HCT116 (cell line): ENCODE results near the gene TCP11L2. TPM values are rescaled to one million over a fixed set of nuclear protein-coding genes. Genes with fewer than 3 reads are reported as not detected.

ENCODE experiments used
- ATAC-seq: fragments of 200-7000 bp; cut with Tn5 transposase; 2 replicates; pipeline ENCODE4 v1.9.1; 2020; ENCODE audit warnings: mild to moderate bottlenecking, moderate library complexity
- BruUV-seq: library from RNA; stranded (reverse); fragments of 400-500 nt; replicated peaks from 2 replicates; lab custom pipeline; 2021; lab: Mats Ljungman, UMichigan
- CTCF ChIA-PET: fragments of 300-600 bp; sonication (Branson Sonifier 250); formaldehyde crosslinking; loops from one replicate; lab custom pipeline; 2021; ENCODE audit warnings: antibody characterized with exemption; lab: Charles Lee
- POLR2A ChIA-PET: fragments of 300-600, 350-600 bp; sonication (Branson Sonifier 250); formaldehyde crosslinking; loops from one replicate; lab custom pipeline; 2021; ENCODE audit warnings: antibody characterized with exemption; lab: Charles Lee
- RAD21 ChIA-PET, 2 experiments: fragments of 300-600 bp; sonication (Branson Sonifier 250); formaldehyde crosslinking; loops; one replicate each; lab custom pipeline; 2023; ENCODE audit warnings: low total read pairs in 2 of 2; ENCODE audit not compliant: uncharacterized antibody in 2 of 2, unreplicated experiment in 2 of 2, low non-redundant PET in 1 of 2; lab: Charles Lee
- DNase-seq: peaks from one replicate; pipeline ENCODE4 v3.0.0-alpha.2; 2010; ENCODE audit warnings: low read depth, low spot score
- H2AFZ ChIP-seq: fragments of 200-600 bp; shearing (Covaris generic), sonication (generic); 2 replicates; pipeline ENCODE4 v1.6.1; 2017; ENCODE audit warnings: low read depth, mixed run types, mixed read lengths, antibody characterized with exemption, low read length; ENCODE audit not compliant: poor library complexity, severe bottlenecking
- H3K27ac ChIP-seq: 2 replicates; pipeline ENCODE4 v1.5.1; 2012; ENCODE audit warnings: low read depth, low read length
- H3K27me3 ChIP-seq: fragments of 200-600 bp; sonication (generic); 2 replicates; pipeline ENCODE4 v1.6.1; 2016; ENCODE audit warnings: mixed run types, low read length, mixed read lengths; ENCODE audit not compliant: insufficient read depth
- H3K36me3 ChIP-seq, 2 experiments: fragments of 200-500 bp in 1 of 2; fragments of 200-600 bp in 1 of 2; sonication (Bioruptor generic) in 1 of 2; sonication (generic) in 1 of 2; 2 replicates each; pipeline versions ENCODE4 v1.5.1 to v1.6.1; 2014 to 2016; ENCODE audit warnings: low read length in 2 of 2, inconsistent platforms in 1 of 2, mixed read lengths in 1 of 2, mixed run types in 1 of 2; ENCODE audit not compliant: insufficient read depth in 2 of 2, control insufficient read depth in 1 of 2
- H3K4me1 ChIP-seq, 2 experiments: fragments of 200-600 bp in 1 of 2; sonication (generic) in 1 of 2; 2 replicates each; pipeline versions ENCODE4 v1.5.1 to v1.6.1; 2012 to 2017; ENCODE audit warnings: low read length in 2 of 2, inconsistent platforms in 1 of 2, mild to moderate bottlenecking in 1 of 2, mixed read lengths in 1 of 2, mixed run types in 1 of 2, moderate library complexity in 1 of 2; ENCODE audit not compliant: insufficient read depth in 2 of 2, control insufficient read depth in 1 of 2
- H3K4me2 ChIP-seq: fragments of 200-600 bp; sonication (generic); 2 replicates; pipeline ENCODE4 v1.6.1; 2017; ENCODE audit warnings: mixed run types, low read length, mixed read lengths
- H3K4me3 ChIP-seq, 2 experiments: fragments of 200-600 bp in 1 of 2; sonication (generic) in 1 of 2; replicated peaks in 1 of 2; 2 replicates each; pipeline ENCODE4 v1.5.1; 2011 to 2016; ENCODE audit warnings: low read length in 2 of 2, control low read depth in 1 of 2, low read depth in 1 of 2, mild to moderate bottlenecking in 1 of 2, mixed read lengths in 1 of 2, mixed run types in 1 of 2
- H3K79me2 ChIP-seq: fragments of 200-600 bp; sonication (generic); 2 replicates; pipeline ENCODE4 v1.6.1; 2017; ENCODE audit warnings: mild to moderate bottlenecking, mixed run types, low read length, moderate library complexity, mixed read lengths; ENCODE audit not compliant: insufficient read depth
- H3K9ac ChIP-seq: fragments of 200-600 bp; sonication (generic); 2 replicates; pipeline ENCODE4 v1.6.1; 2016; ENCODE audit warnings: low read length, mixed read lengths
- H3K9me2 ChIP-seq: fragments of 200-600 bp; sonication (generic), shearing (Covaris generic); 2 replicates; pipeline ENCODE4 v1.6.1; 2017; ENCODE audit warnings: mixed run types, mild to moderate bottlenecking, moderate library complexity; ENCODE audit not compliant: insufficient read depth
- H3K9me3 ChIP-seq, 2 experiments: fragments of 200-500 bp in 1 of 2; fragments of 200-600 bp in 1 of 2; sonication (Bioruptor generic) in 1 of 2; sonication (generic) in 1 of 2; 2 replicates each; pipeline ENCODE4 v1.6.1; 2014 to 2017; ENCODE audit warnings: low read length in 2 of 2, mixed read lengths in 2 of 2, inconsistent platforms in 1 of 2, low read depth in 1 of 2, mild to moderate bottlenecking in 1 of 2, mixed run types in 1 of 2, moderate library complexity in 1 of 2; ENCODE audit not compliant: control insufficient read depth in 1 of 2, insufficient read depth in 1 of 2
- H4K20me1 ChIP-seq: fragments of 200-600 bp; sonication (generic), shearing (Covaris generic); 2 replicates; pipeline ENCODE4 v1.6.1; 2017; ENCODE audit warnings: mixed run types, mild to moderate bottlenecking, moderate library complexity; ENCODE audit not compliant: insufficient read depth
- ATF3 ChIP-seq: IDR thresholded peaks from 2 replicates; pipeline ENCODE4 v1.6.1; 2012
- CEBPB ChIP-seq: IDR thresholded peaks from 2 replicates; pipeline ENCODE4 v1.6.1; 2012; ENCODE audit warnings: low read depth
- CTCF ChIP-seq, 3 experiments: fragments of 200-600 bp in 1 of 3; sonication (generic) in 1 of 3; IDR thresholded peaks in 2 of 3; conservative IDR thresholded peaks in 1 of 3; 2 replicates each; pipeline ENCODE4 v1.5.1; 2012 to 2017; ENCODE audit warnings: low read depth in 2 of 3, low read length in 2 of 3, antibody characterized with exemption in 1 of 3, borderline replicate concordance in 1 of 3, control low read depth in 1 of 3, mild to moderate bottlenecking in 1 of 3, mixed read lengths in 1 of 3, mixed run types in 1 of 3, moderate library complexity in 1 of 3; ENCODE audit not compliant: insufficient read depth in 1 of 3
- JUND ChIP-seq: IDR thresholded peaks from 2 replicates; pipeline ENCODE4 v1.6.1; 2012
- MAX ChIP-seq: IDR thresholded peaks from 2 replicates; pipeline ENCODE4 v1.6.1; 2012
- SP1 ChIP-seq: IDR thresholded peaks from 2 replicates; pipeline ENCODE4 v1.6.1; 2012; ENCODE audit warnings: low read depth
- SRF ChIP-seq: IDR thresholded peaks from 2 replicates; pipeline ENCODE4 v1.6.1; 2012; ENCODE audit warnings: low read depth
- TCF7L2 ChIP-seq: IDR thresholded peaks from 2 replicates; pipeline ENCODE4 v1.7.0; 2011; ENCODE audit warnings: borderline replicate concordance, inconsistent platforms; ENCODE audit not compliant: insufficient read depth, insufficient read length; ENCODE audit errors: extremely low read depth
- YY1 ChIP-seq: IDR thresholded peaks from 2 replicates; pipeline ENCODE4 v1.6.1; 2011; ENCODE audit warnings: low read length, low read depth, moderate library complexity, mild to moderate bottlenecking; ENCODE audit not compliant: insufficient replicate concordance; ENCODE audit errors: extremely low read depth
- ZBTB33 ChIP-seq: IDR thresholded peaks from 2 replicates; pipeline ENCODE4 v1.6.1; 2011; ENCODE audit warnings: mild to moderate bottlenecking, low read length, moderate library complexity; ENCODE audit not compliant: insufficient replicate concordance; ENCODE audit errors: extremely low read depth
- intact Hi-C: fragments of 100-400 bp; cut with micrococcal nuclease; formaldehyde crosslinking; loops from 2 replicates; pipeline ENCODE4 v1.10.0; 2022
- total RNA-seq: library from RNA; stranded (reverse); gene quantifications from one replicate; pipeline ENCODE4 v1.2.1, GENCODE V29; 2021; ENCODE audit not compliant: unreplicated experiment

Gene TCP11L2
- total RNA-seq, 1 experiment from 2014 or later: 14.4 TPM

GRCh38 chr12:106256524-106256923 is 46.0 kb upstream of the TCP11L2 start (continued):
- TF ChIP-seq ZBTB33 (no peak), TCF7L2 (no peak), MAX (no peak), CTCF (IDR thresholded peaks at IDR 0.05 in 2 of 3, conservative IDR thresholded peaks at IDR 0.05 in 1 of 3; ENCODE audit: borderline replicate concordance in 1 of 3, insufficient read depth in 1 of 3, low read depth in 2 of 3, low read length in 2 of 3) (no peak)

GRCh38 chr12:106258226-106258625 is 44.3 kb upstream of the TCP11L2 start:
- Histone ChIP-seq H4K20me1 (no peaks in the 10 kb centered on the region), H3K4me2 (no peak overlapping the region), H3K79me2 (no peaks in the 10 kb centered on the region), H3K27ac (no peak overlapping the region), H2AFZ (no peak overlapping the region), H3K9me2 (no peaks in the 10 kb centered on the region), H3K4me1 (peaks cover 8 to 10% of the 10 kb centered on the region in 2 experiments), H3K9ac (no peak overlapping the region), H3K4me3 (no peak overlapping the region), H3K27me3 (no peaks in the 10 kb centered on the region), H3K9me3 (no peaks in the 10 kb centered on the region), H3K36me3 (no peaks in the 10 kb centered on the region)
- no TSS peak for BruUV-seq
- POLR2A ChIA-PET: no interaction called here
- no peak for DNase-seq
- ATAC-seq: no peak
- intact Hi-C loops: no loop called here
- no peak for TF ChIP-seq YY1
- no peak for TF ChIP-seq TCF7L2
- no peak for TF ChIP-seq SRF
- TF ChIP-seq ATF3: no peak
- no peak for TF ChIP-seq SP1
- no peak for TF ChIP-seq JUND
- no peak for TF ChIP-seq CEBPB
- RAD21 ChIA-PET: no interaction called here
- CTCF ChIA-PET: no interaction called here
